ENCODE results near the gene FAM83E. TPM values are rescaled to one million over a fixed set of nuclear protein-coding genes. Genes with fewer than 3 reads are reported as not detected.
A peak's percentile ranks its signal among the peaks of the same experiment; 100 is the strongest.

FAM83E gene
- total RNA-seq, 1 donor from 2014 or later, result 0.64 TPM

- H3K36me3 Mint-ChIP-seq (ENCODE audit: low read depth, unreplicated experiment), result no peaks in the 10 kb centered on the region
- no peak overlapping the region for H3K27ac Mint-ChIP-seq (ENCODE audit: unreplicated experiment)
- no peak for TF ChIP-seq CTCF (IDR thresholded peaks at IDR 0.05; ENCODE audit: unreplicated experiment)
- peaks cover 5% of the 10 kb centered on the region for H3K4me1 Mint-ChIP-seq (ENCODE audit: unreplicated experiment)
- peaks cover 2% of the 10 kb centered on the region for H3K27me3 Mint-ChIP-seq (ENCODE audit: unreplicated experiment)
- no peaks in the 10 kb centered on the region for H3K9me3 Mint-ChIP-seq (ENCODE audit: unreplicated experiment)
- no peak for DNase-seq (ENCODE audit: low spot score)
- H3K4me3 Mint-ChIP-seq (ENCODE audit: unreplicated experiment), result no peak overlapping the region
Measured at GRCh38 chr19:48654299-48655059, 39.6 kb upstream of the FAM83E start.

- TF ChIP-seq CTCF (IDR thresholded peaks at IDR 0.05; ENCODE audit: unreplicated experiment), result no peak
- Mint-ChIP-seq H3K36me3 (ENCODE audit: low read depth, unreplicated experiment) (no peaks in the 10 kb centered on the region), H3K9me3 (ENCODE audit: unreplicated experiment) (no peaks in the 10 kb centered on the region), H3K27me3 (ENCODE audit: unreplicated experiment) (peaks cover 2% of the 10 kb centered on the region), H3K27ac (ENCODE audit: unreplicated experiment) (no peak overlapping the region), H3K4me3 (ENCODE audit: unreplicated experiment) (no peak overlapping the region), H3K4me1 (ENCODE audit: unreplicated experiment) (peaks cover 4% of the 10 kb centered on the region)
- DNase-seq (ENCODE audit: low spot score), result no peak
Measured at GRCh38 chr19:48651683-48652048, 36.8 kb upstream of the FAM83E start.

- TF ChIP-seq CTCF (IDR thresholded peaks at IDR 0.05; ENCODE audit: unreplicated experiment), result no peak
- no peak overlapping the region for H3K4me3 Mint-ChIP-seq (ENCODE audit: unreplicated experiment)
- no peak for DNase-seq (ENCODE audit: low spot score)
- peaks cover 3% of the 10 kb centered on the region for H3K4me1 Mint-ChIP-seq (ENCODE audit: unreplicated experiment)
- no peaks in the 10 kb centered on the region for H3K9me3 Mint-ChIP-seq (ENCODE audit: unreplicated experiment)
- H3K36me3 Mint-ChIP-seq (ENCODE audit: low read depth, unreplicated experiment), result no peaks in the 10 kb centered on the region
- H3K27me3 Mint-ChIP-seq (ENCODE audit: unreplicated experiment), result peaks cover 2% of the 10 kb centered on the region
- H3K27ac Mint-ChIP-seq (ENCODE audit: unreplicated experiment), result no peak overlapping the region
Measured at GRCh38 chr19:48650974-48651682, 36.3 kb upstream of the FAM83E start.

GRCh38 chr19:48648134-48648533 lies 33.3 kb upstream of the FAM83E start:
- Mint-ChIP-seq H3K9me3 (ENCODE audit: unreplicated experiment) (no peaks in the 10 kb centered on the region), H3K4me1 (ENCODE audit: unreplicated experiment) (peaks cover 12% of the 10 kb centered on the region), H3K36me3 (ENCODE audit: low read depth, unreplicated experiment) (no peaks in the 10 kb centered on the region), H3K27me3 (ENCODE audit: unreplicated experiment) (peaks cover 5% of the 10 kb centered on the region), H3K4me3 (ENCODE audit: unreplicated experiment) (no peak overlapping the region), H3K27ac (ENCODE audit: unreplicated experiment) (no peak overlapping the region)
- TF ChIP-seq CTCF (IDR thresholded peaks at IDR 0.05; ENCODE audit: unreplicated experiment), result no peak
- no peak for DNase-seq (ENCODE audit: low spot score)

- Mint-ChIP-seq H3K4me3 (ENCODE audit: unreplicated experiment) (peak overlapping the region; percentile 53), H3K36me3 (ENCODE audit: low read depth, unreplicated experiment) (peaks cover 4% of the 10 kb centered on the region), H3K27ac (ENCODE audit: unreplicated experiment) (no peak overlapping the region), H3K4me1 (ENCODE audit: unreplicated experiment) (peaks cover 15% of the 10 kb centered on the region), H3K9me3 (ENCODE audit: unreplicated experiment) (no peaks in the 10 kb centered on the region), H3K27me3 (ENCODE audit: unreplicated experiment) (peaks cover 10% of the 10 kb centered on the region)
- no peak for DNase-seq (ENCODE audit: low spot score)
- no peak for TF ChIP-seq CTCF (IDR thresholded peaks at IDR 0.05; ENCODE audit: unreplicated experiment)
Measured at GRCh38 chr19:48646722-48647216, 31.9 kb upstream of the FAM83E start.
